ENCODE results near the gene ANO9. TPM values are rescaled to one million over a fixed set of nuclear protein-coding genes. Genes with fewer than 3 reads are reported as not detected.

ANO9 gene
- total RNA-seq, 1 donor from 2014 or later = 0.83 TPM

DNA sequence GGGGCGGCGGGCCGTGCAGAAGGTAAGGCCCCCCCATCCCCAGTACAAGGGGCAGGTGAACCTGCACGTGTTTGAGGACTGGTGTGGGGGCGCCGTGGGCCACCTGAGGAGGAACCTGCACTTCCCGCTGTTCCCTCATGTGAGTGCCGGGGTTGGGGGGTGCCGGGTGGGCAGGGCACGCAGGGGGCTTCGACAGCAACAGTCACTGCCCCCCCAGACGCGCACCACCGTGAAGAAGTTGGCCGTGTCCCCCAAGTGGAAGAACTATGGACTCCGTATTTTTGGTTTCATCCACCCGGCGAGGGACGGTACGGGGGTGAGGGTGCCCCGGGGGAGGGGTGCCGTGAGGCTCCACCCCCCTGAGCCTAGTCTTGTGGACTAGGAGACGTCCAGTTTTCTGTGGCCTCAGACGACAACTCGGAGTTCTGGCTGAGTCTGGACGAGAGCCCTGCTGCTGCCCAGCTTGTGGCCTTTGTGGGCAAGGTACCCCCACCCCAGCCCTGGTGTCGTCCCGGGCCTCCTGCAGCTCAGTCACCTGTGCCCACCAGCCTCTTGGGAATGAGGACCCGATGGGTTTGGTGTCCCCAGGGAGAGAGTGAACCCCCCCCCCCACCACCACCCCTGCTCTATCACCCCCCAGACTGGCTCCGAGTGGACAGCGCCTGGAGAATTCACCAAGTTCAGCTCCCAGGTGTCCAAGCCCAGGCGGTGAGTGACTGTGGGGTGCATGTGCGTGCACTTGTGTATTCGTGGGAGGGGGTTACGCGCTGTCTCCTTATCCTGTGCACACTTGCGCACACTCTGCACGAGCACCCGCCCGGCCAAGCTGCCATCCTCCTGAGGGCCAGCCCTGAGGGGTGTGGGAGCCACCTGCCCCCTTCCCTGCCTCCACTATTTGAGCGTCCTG, 68.7 kb downstream of the ANO9 start:
- ATAC-seq (no peak), DNase-seq (ENCODE audit: low spot score) (no peak)

- DNase-seq (ENCODE audit: low spot score) (no peak), ATAC-seq (no peak)
Observed at GRCh38 chr11:371716-372590, 69.9 kb downstream of the ANO9 start.

GRCh38 chr11:371051-371450, 70.8 kb downstream of the ANO9 start:
- no peak for DNase-seq (ENCODE audit: low spot score)
- no peak for ATAC-seq

DNA sequence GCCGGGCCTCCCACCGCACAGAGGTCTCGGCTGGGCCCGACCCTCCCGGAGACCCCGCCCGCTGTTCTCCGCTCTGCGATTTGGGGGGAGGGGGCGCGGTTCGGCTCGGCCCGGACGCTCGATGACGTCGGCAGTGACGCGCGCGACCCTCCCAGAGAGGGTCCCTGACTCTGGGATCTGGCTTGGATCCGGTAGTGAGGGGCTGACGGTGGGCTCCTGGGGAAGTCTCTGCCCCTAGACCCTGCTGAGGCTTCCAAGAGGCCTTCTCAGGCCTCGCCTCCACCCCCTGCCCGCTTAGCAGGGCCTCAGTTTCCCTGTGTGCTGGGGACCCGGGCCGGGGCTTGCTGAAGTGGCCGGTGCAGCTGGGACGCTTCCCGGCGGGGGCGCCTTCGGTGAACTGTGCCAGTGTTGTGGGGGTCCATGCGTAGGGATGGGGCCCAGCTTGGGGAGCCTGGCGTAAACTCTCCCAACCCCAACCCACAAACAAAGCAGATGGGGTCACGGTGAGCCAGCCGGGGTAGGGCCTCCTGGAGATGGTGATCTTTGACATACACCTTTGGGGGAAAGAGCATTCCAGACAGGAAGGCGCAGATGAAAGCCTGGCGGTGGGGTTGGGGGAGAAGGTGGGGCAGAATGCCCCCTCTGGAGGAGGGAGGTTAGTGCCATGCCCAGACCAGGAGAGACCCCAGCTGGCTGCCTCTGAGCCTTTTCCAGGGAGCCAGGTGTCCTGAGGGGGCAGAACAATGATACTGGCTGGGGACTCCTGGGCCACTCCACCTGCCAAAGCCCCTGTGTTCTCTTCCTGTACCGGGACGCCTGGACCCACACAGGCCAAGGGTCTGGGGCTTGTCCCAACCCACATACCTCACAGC, 71.5 kb downstream of the ANO9 start:
- DNase-seq (ENCODE audit: low spot score) = no peak
- ATAC-seq = no peak

- no peak for DNase-seq (ENCODE audit: low spot score)
- no peak for ATAC-seq
Observed at GRCh38 chr11:369336-370018, 72.3 kb downstream of the ANO9 start, which contains the start of gene B4GALNT4. Gene B4GALNT4, plus strand, starts transcription at chr11:369499. Its CDS starts 305 bp downstream, at chr11:369804.

- no peak for DNase-seq (ENCODE audit: low spot score)
- no peak for ATAC-seq
Observed at GRCh38 chr11:368414-369335, 73.1 kb downstream of the ANO9 start.

GRCh38 chr11:367956-368413, 73.8 kb downstream of the ANO9 start:
- DNase-seq (ENCODE audit: low spot score) = no peak
- no peak for ATAC-seq

Other genes starting within 250 kb of the ANO9 start
- not detected for gene SCGB1C1, start 248.9 kb downstream of the ANO9 start, total RNA-seq
- gene BET1L, start 234.6 kb downstream of the ANO9 start, total RNA-seq = 33.6 TPM
- 31.4 TPM for gene RIC8A, start 234.3 kb downstream of the ANO9 start, total RNA-seq
- 21.4 TPM for gene SIRT3, start 205.7 kb downstream of the ANO9 start, total RNA-seq
- gene PSMD13, start 205.0 kb downstream of the ANO9 start, total RNA-seq = 49.5 TPM
- 1.9 TPM for gene NLRP6, start 163.6 kb downstream of the ANO9 start, total RNA-seq
- 37.0 TPM for gene PGGHG, start 152.9 kb downstream of the ANO9 start, total RNA-seq
- not detected for gene IFITM5, start 142.5 kb downstream of the ANO9 start, total RNA-seq
- gene IFITM2, start 134.2 kb downstream of the ANO9 start, total RNA-seq = 354 TPM
- gene IFITM1, start 128.0 kb downstream of the ANO9 start, total RNA-seq = 29.2 TPM
- gene IFITM3, start 121.2 kb downstream of the ANO9 start, total RNA-seq = 488 TPM
- gene B4GALNT4, start 72.5 kb downstream of the ANO9 start, total RNA-seq = 0.28 TPM
- gene PKP3, start 47.8 kb downstream of the ANO9 start, total RNA-seq = 1.2 TPM
- gene SIGIRR, start 27.0 kb downstream of the ANO9 start, total RNA-seq = 96.2 TPM
- gene PTDSS2, start 8.3 kb upstream of the ANO9 start, total RNA-seq = 10.2 TPM
- 85.4 TPM for gene RNH1, start 65.2 kb upstream of the ANO9 start, total RNA-seq
- gene HRAS, start 93.6 kb upstream of the ANO9 start, total RNA-seq = 12.9 TPM
- 0.93 TPM for gene LRRC56, start 95.5 kb upstream of the ANO9 start, total RNA-seq
- gene LMNTD2, start 118.7 kb upstream of the ANO9 start, total RNA-seq = 13.4 TPM
- 36.6 TPM for gene RASSF7, start 119.0 kb upstream of the ANO9 start, total RNA-seq
- 25.4 TPM for gene PHRF1, start 134.5 kb upstream of the ANO9 start, total RNA-seq
- gene IRF7, start 173.9 kb upstream of the ANO9 start, total RNA-seq = 38.5 TPM
- 64.8 TPM for gene CDHR5, start 182.9 kb upstream of the ANO9 start, total RNA-seq
- gene SCT, start 185.2 kb upstream of the ANO9 start, total RNA-seq = 0.81 TPM
- 0.68 TPM for gene DRD4, start 195.3 kb upstream of the ANO9 start, total RNA-seq